WERI-Rb-1 (cell line): ENCODE data around the gene PRKCE.

Experiments used
- DNase-seq: peaks from one replicate; pipeline ENCODE4 v3.0.0-alpha.2; 2020
- H3K27ac ChIP-seq: fragments of 250-450 bp; sonication (Bioruptor Pico); 2 replicates; pipeline ENCODE4 v1.5.1; 2020; ENCODE audit warnings: mild to moderate bottlenecking, moderate library complexity
- H3K27me3 ChIP-seq: fragments of 250-450 bp; sonication (Bioruptor Pico); 2 replicates; pipeline ENCODE4 v1.5.1; 2021; ENCODE audit warnings: mild to moderate bottlenecking, low read depth, moderate library complexity; ENCODE audit not compliant: insufficient read depth, severe bottlenecking
- H3K36me3 ChIP-seq: fragments of 250-450 bp; sonication (Bioruptor Pico); 2 replicates; pipeline ENCODE4 v1.5.1; 2020; ENCODE audit warnings: mild to moderate bottlenecking, moderate library complexity
- H3K4me3 ChIP-seq: 2 replicates; pipeline ENCODE4 v1.5.1; 2011; ENCODE audit warnings: low read depth, mild to moderate bottlenecking, control low read depth, low read length
- H3K9me3 ChIP-seq: fragments of 250-450 bp; sonication (Bioruptor Pico); 2 replicates; pipeline ENCODE4 v1.5.1; 2021; ENCODE audit warnings: mild to moderate bottlenecking, moderate library complexity; ENCODE audit not compliant: severe bottlenecking
- TF ChIP-seq, protein P1 (sequence below): IDR thresholded peaks from 2 replicates; pipeline ENCODE4 v1.5.1; 2011; ENCODE audit warnings: low read depth, mild to moderate bottlenecking, control low read depth, inconsistent platforms, low read length

PRKCE gene

DNA sequence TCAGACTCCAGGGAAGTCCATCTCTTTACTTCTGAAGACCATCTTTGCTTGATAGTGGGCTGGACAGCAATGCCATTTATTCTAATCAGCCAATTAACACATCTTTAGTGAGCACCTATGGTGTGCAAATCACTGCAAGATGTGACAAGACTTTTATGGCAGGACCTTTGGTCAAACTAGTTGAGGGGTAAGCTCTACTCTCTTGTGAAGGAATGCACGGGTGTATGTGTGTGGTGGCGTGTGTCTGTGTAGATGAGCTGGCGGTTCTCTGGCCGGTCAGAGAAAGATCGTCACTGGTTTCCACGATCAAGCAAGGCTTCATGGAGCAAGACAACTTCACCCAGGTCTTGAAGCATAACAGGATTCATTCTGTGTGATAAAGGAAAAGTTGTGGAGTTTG is 364.6 kb downstream of the PRKCE start:
- no peak overlapping the region for H3K27ac ChIP-seq
- no peaks in the 10 kb centered on the region for H3K36me3 ChIP-seq
- H3K9me3 ChIP-seq, result no peaks in the 10 kb centered on the region
- TF ChIP-seq, protein P1, sequence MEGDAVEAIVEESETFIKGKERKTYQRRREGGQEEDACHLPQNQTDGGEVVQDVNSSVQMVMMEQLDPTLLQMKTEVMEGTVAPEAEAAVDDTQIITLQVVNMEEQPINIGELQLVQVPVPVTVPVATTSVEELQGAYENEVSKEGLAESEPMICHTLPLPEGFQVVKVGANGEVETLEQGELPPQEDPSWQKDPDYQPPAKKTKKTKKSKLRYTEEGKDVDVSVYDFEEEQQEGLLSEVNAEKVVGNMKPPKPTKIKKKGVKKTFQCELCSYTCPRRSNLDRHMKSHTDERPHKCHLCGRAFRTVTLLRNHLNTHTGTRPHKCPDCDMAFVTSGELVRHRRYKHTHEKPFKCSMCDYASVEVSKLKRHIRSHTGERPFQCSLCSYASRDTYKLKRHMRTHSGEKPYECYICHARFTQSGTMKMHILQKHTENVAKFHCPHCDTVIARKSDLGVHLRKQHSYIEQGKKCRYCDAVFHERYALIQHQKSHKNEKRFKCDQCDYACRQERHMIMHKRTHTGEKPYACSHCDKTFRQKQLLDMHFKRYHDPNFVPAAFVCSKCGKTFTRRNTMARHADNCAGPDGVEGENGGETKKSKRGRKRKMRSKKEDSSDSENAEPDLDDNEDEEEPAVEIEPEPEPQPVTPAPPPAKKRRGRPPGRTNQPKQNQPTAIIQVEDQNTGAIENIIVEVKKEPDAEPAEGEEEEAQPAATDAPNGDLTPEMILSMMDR, result no peak
- no peak overlapping the region for H3K4me3 ChIP-seq
- H3K27me3 ChIP-seq, result no peaks in the 10 kb centered on the region
- DNase-seq, result no peak

DNA sequence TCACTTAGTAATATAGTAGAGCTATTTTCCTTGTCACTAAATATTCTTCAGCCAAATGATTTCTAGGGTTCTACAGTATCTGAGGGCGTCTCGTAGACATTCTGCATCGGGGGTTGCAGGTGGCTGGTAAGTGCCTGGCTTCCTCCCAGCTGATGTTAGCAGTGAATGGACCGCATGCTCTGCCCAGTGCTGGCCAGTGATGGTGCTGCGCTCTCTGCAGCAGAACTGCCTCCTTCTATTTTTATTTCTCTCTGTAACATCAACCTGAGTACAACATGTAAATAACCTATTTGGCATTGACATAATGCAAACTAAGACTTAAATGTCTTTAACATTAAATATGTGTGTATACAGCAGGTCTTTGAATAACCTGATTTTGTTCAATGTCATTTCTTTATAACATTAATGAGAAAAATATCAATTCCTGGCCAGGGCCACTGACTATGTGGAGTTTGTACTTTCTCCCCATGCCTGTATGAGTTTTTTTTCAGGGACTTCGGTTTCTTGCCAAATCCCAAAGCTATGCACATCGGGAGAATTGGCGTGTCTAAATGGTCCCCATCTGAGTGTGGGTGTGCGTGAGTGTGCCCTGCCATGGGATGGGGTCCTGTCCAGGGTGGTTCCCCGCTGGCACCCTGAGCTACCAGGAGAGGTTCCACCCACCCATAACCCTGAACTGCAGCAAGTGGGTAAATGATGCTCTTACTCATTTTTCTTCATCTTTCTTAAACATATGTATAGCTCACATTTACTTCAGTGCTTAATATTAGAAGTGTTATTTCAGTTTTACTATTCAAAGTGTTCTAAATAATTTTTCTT is 367.5 kb downstream of the PRKCE start:
- TF ChIP-seq, protein P1, result peak; percentile 25; the same call in 1 of the 2 replicates
- H3K9me3 ChIP-seq, result no peaks in the 10 kb centered on the region
- H3K36me3 ChIP-seq, result no peaks in the 10 kb centered on the region
- DNase-seq, result no peak
- no peak overlapping the region for H3K4me3 ChIP-seq
- no peak overlapping the region for H3K27ac ChIP-seq
- no peaks in the 10 kb centered on the region for H3K27me3 ChIP-seq

DNA sequence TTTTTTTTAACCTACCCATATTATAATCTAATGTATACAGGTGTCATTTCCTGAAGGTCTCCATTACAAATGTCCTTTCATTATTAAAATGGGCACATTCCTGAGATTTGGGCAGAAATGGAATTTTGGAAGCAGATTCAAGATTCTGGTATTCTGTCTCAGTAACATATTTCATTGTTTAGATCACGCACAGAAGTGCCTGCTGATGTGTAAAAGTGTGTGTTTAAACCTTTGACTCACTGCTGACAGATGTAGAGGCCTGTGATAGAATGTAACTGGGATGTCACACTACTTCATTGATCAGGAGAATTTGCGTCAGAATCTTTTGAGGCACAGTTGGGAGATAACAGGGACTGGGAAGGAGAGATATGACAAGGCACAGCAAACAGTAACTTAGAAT is 368.9 kb downstream of the PRKCE start:
- Histone ChIP-seq H3K4me3 (no peak overlapping the region), H3K9me3 (no peaks in the 10 kb centered on the region), H3K27me3 (no peaks in the 10 kb centered on the region), H3K36me3 (no peaks in the 10 kb centered on the region), H3K27ac (no peak overlapping the region)
- DNase-seq, result no peak
- TF ChIP-seq, protein P1, result no peak

DNA sequence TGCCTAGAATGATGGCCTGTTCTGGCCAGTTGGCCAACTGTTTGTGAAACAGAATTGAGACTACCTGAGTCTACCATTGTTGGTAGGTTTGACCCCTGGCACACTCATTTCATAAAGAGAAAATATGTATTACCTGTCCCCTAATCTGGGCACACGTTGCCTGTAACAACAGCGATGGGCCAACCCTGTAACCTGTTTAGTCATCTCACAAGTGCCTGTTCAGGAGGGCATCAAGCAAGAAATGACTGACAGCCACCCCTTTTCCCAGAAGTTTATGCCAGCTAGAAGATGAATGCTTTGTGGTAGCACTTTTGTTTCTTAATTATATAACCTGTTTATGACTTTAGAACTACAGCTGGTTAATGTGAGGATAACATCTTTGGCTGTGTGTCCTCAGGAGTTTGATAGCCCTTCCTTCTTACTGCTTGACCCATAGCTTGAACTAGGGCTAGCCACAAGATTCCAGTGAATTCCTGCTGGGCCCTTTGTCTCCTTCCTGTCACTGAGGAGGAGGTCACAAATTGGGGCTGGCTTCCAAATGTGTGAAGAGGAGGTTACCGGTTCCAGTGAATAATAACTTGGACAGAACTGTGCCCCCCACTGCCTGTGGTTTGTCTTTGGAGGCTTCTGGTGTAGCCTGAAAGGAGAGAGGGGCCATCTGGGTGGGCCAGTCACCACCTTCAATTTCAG is 371.8 kb downstream of the PRKCE start:
- no peak overlapping the region for H3K27ac ChIP-seq
- H3K27me3 ChIP-seq, result no peaks in the 10 kb centered on the region
- no peak for DNase-seq
- no peaks in the 10 kb centered on the region for H3K36me3 ChIP-seq
- no peak overlapping the region for H3K4me3 ChIP-seq
- TF ChIP-seq, protein P1, result no peak
- H3K9me3 ChIP-seq, result no peaks in the 10 kb centered on the region

DNA sequence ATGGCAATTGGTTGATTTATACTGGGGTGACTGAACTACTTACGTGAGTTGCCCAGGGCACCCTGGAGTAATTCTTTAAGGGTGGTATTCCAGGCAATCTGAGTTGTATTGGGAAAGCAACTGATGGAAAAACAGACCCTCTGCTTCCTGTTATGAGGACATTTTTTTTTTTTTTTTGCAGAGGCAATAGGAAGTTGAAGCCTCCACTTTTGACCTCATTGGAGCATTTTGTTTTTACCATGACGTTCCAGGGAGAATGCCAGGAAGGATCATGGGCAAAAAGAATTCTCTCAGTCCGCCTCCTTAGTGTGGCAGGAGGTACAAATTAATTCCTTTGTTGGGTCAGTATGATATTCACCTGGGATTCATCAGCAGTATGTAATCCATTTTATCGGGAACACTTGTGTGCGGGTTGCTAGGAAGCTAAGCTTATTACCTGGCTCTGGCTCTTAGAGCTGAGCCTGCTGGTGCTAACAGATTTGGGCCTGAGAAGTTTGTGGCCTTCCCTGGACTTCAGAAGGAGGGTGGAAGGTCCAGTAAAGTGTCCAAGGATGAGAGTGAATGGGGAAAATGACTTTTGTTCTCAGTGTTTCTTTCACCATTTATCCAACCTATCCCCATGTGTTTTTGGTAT is 372.8 kb downstream of the PRKCE start:
- H3K36me3 ChIP-seq, result no peaks in the 10 kb centered on the region
- H3K4me3 ChIP-seq, result no peak overlapping the region
- TF ChIP-seq, protein P1, result no peak
- no peaks in the 10 kb centered on the region for H3K9me3 ChIP-seq
- H3K27ac ChIP-seq, result peak overlapping the region; percentile 21
- DNase-seq, result peak; percentile 71
- no peaks in the 10 kb centered on the region for H3K27me3 ChIP-seq
